ENCODE measurements around the gene TMEM106B. TPM values are rescaled to one million over a fixed set of nuclear protein-coding genes. Genes with fewer than 3 reads are reported as not detected.

The TMEM106B gene
- total RNA-seq, 1 experiment from 2014 or later, result 64.4 TPM

DNA sequence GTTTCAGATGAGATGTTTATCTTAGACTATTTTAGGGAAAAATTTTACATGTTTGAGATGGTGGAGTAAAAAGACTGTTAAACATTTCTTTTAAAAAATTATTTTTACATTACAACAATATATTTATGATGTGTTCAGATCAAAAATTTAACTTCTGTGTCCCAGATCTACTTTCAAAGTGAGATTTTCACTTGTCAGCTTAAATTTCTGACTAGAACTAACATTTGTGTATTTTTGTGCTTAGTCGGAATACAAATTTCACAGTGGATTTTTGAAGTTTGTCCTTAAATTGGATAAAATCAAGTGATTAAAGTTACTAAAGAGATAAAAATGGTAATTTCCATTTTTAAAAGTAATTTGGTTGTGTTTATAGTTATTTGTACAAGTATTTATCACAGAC, 24.9 kb downstream of the TMEM106B start:
- POLR2A ChIA-PET (ENCODE audit: unreplicated experiment), result interaction anchor here (0.7 kb wide), 1 partner anchor 12 kb away, joined by 3 read pairs; no protein-coding TSS in a partner anchor
- H3K9me3 ChIP-seq (ENCODE audit: insufficient read depth, low read depth), result no peaks in the 10 kb centered on the region
- no peak overlapping the region for H3K27ac ChIP-seq
- no peak overlapping the region for H2AFZ ChIP-seq
- H3K9me2 ChIP-seq (ENCODE audit: insufficient read depth), result no peaks in the 10 kb centered on the region
- H3K4me1 ChIP-seq (replicated peaks; ENCODE audit: insufficient read depth), result no peaks in the 10 kb centered on the region
- BruUV-seq (replicated peaks), result no TSS peak
- no peaks in the 10 kb centered on the region for H4K20me1 ChIP-seq (ENCODE audit: insufficient read depth)
- no peak for TF ChIP-seq EZH2 (IDR thresholded peaks at IDR 0.05; ENCODE audit: low read depth)
- no peak for TF ChIP-seq CTCF (conservative IDR thresholded peaks at IDR 0.05)
- H3F3A ChIP-seq (ENCODE audit: insufficient read depth, low read depth), result no peaks in the 10 kb centered on the region
- H3K79me2 ChIP-seq (ENCODE audit: low read depth), result no peaks in the 10 kb centered on the region
- DNase-seq, result no peak
- H3K4me3 ChIP-seq, result no peak overlapping the region
- CTCF ChIA-PET, result interaction anchor here (0.6 kb wide), 1 partner anchor 39 kb away, joined by 4 read pairs; no protein-coding TSS in a partner anchor
- no peaks in the 10 kb centered on the region for H3K27me3 ChIP-seq (ENCODE audit: insufficient read depth, low read depth)
- H3K4me2 ChIP-seq, result no peak overlapping the region
- intact Hi-C loops (cut with micrococcal nuclease; ENCODE audit: unreplicated experiment), result no loop called here
- H3K36me3 ChIP-seq (ENCODE audit: low read depth), result 0 out of 2 replicates have a peak, but pooled peaks cover 8% of the 10 kb centered on the region

DNA sequence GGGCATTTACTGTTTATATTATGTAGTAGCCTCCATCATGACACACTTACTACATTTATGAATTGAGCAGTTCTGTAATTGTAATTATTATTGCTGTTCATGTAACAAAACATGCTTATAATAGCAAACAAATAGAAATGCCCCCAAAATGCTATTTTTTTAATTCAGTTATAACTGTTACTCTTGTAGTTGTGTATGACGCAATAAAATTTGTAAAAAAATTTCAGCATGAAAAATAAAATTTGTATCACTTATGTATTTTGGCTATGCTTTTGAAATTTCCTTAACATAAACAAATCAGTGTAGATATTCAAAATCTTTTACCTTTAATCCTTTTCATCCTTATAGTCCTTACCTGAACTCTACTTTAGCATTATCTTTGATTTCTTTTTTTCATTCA, 25.9 kb downstream of the TMEM106B start:
- ChIA-PET CTCF (interaction anchor here (0.5 kb wide), 1 partner anchor 983 kb away, joined by 4 read pairs; no protein-coding TSS in a partner anchor), POLR2A (ENCODE audit: unreplicated experiment) (no interaction called here)
- Histone ChIP-seq H3K9me2 (ENCODE audit: insufficient read depth) (no peaks in the 10 kb centered on the region), H3K9me3 (ENCODE audit: insufficient read depth, low read depth) (no peaks in the 10 kb centered on the region), H4K20me1 (ENCODE audit: insufficient read depth) (no peaks in the 10 kb centered on the region), H3K27me3 (ENCODE audit: insufficient read depth, low read depth) (no peaks in the 10 kb centered on the region), H3F3A (ENCODE audit: insufficient read depth, low read depth) (no peaks in the 10 kb centered on the region), H3K4me1 (replicated peaks; ENCODE audit: insufficient read depth) (no peaks in the 10 kb centered on the region), H3K4me2 (no peak overlapping the region), H2AFZ (no peak overlapping the region), H3K4me3 (no peak overlapping the region), H3K36me3 (ENCODE audit: low read depth) (0 out of 2 replicates have a peak, but pooled peaks cover 8% of the 10 kb centered on the region), H3K79me2 (ENCODE audit: low read depth) (no peaks in the 10 kb centered on the region), H3K27ac (no peak overlapping the region)
- intact Hi-C loops (cut with micrococcal nuclease; ENCODE audit: unreplicated experiment), result no loop called here
- DNase-seq, result no peak
- BruUV-seq (replicated peaks), result no TSS peak
- no peak for TF ChIP-seq CTCF (conservative IDR thresholded peaks at IDR 0.05)
- no peak for TF ChIP-seq EZH2 (IDR thresholded peaks at IDR 0.05; ENCODE audit: low read depth)

GRCh38 chr7:12239806-12240205, 28.7 kb downstream of the TMEM106B start:
- no peaks in the 10 kb centered on the region for H3K27me3 ChIP-seq (ENCODE audit: insufficient read depth, low read depth)
- no peaks in the 10 kb centered on the region for H4K20me1 ChIP-seq (ENCODE audit: insufficient read depth)
- no peaks in the 10 kb centered on the region for H3F3A ChIP-seq (ENCODE audit: insufficient read depth, low read depth)
- H3K4me1 ChIP-seq (replicated peaks; ENCODE audit: insufficient read depth), result no peaks in the 10 kb centered on the region
- H3K4me3 ChIP-seq, result no peak overlapping the region
- H3K27ac ChIP-seq, result no peak overlapping the region
- no peak for DNase-seq
- H3K4me2 ChIP-seq, result no peak overlapping the region
- H3K36me3 ChIP-seq (ENCODE audit: low read depth), result 0 out of 2 replicates have a peak, but pooled peaks cover 5% of the 10 kb centered on the region
- CTCF ChIA-PET, result interaction anchor here (0.6 kb wide), 1 partner anchor 382 kb away, joined by 3 read pairs; no protein-coding TSS in a partner anchor
- no peaks in the 10 kb centered on the region; the same call in 1 of the 2 replicates for H3K9me2 ChIP-seq (ENCODE audit: insufficient read depth)
- POLR2A ChIA-PET (ENCODE audit: unreplicated experiment), result no interaction called here
- BruUV-seq (replicated peaks), result no TSS peak
- H3K79me2 ChIP-seq (ENCODE audit: low read depth), result no peaks in the 10 kb centered on the region
- intact Hi-C loops (cut with micrococcal nuclease; ENCODE audit: unreplicated experiment), result loop anchor here (5.0 kb wide), 1 partner anchor 82 kb away; no protein-coding TSS in a partner anchor
- TF ChIP-seq EZH2 (IDR thresholded peaks at IDR 0.05; ENCODE audit: low read depth) (no peak), CTCF (conservative IDR thresholded peaks at IDR 0.05) (no peak)
- H2AFZ ChIP-seq, result no peak overlapping the region
- no peaks in the 10 kb centered on the region for H3K9me3 ChIP-seq (ENCODE audit: insufficient read depth, low read depth)

Data from PC-9 (cell line).